HepG2 (cell line): ENCODE results near the gene FUOM. TPM values are rescaled to one million over a fixed set of nuclear protein-coding genes. Genes with fewer than 3 reads are reported as not detected.

ENCODE experiments used
- ARID2 ChIP-seq: sonication (generic); formaldehyde crosslinking; IDR thresholded peaks from 2 replicates; pipeline ENCODE4 v1.8.1; 2022; ENCODE audit warnings: mild to moderate bottlenecking, missing genetic modification reagents, borderline replicate concordance
- CEBPZ ChIP-seq: IDR thresholded peaks from 2 replicates; pipeline ENCODE4 v1.6.1; 2012; ENCODE audit warnings: low read length, improper control_type of control experiment
- ERF ChIP-seq: IDR thresholded peaks from 2 replicates; pipeline ENCODE4 v1.6.1; 2018; ENCODE audit warnings: missing biosample characterization, missing genetic modification reagents
- FOXP1 ChIP-seq, 2 experiments: fragments of 450-650 bp in 1 of 2; IDR thresholded peaks; 2 replicates each; pipeline ENCODE4 v1.6.1; 2017 to 2018; ENCODE audit warnings: antibody characterized with exemption in 1 of 2
- NCOA2 ChIP-seq: sonication (generic); formaldehyde crosslinking; IDR thresholded peaks from 2 replicates; pipeline ENCODE4 v1.8.0; 2022; ENCODE audit warnings: inconsistent platforms
- NFATC3 ChIP-seq: sonication (generic); formaldehyde crosslinking; IDR thresholded peaks from 2 replicates; pipeline ENCODE4 v1.5.1; 2020; ENCODE audit warnings: mild to moderate bottlenecking, missing genetic modification reagents
- PBX3 ChIP-seq: sonication (generic); formaldehyde crosslinking; IDR thresholded peaks from 2 replicates; pipeline ENCODE4 v1.8.1; 2023; ENCODE audit warnings: missing genetic modification reagents, inconsistent platforms, borderline replicate concordance
- PHF20 ChIP-seq: sonication (generic); formaldehyde crosslinking; IDR thresholded peaks from 2 replicates; pipeline ENCODE4 v1.5.0; 2020; ENCODE audit warnings: mild to moderate bottlenecking, missing genetic modification reagents
- REST ChIP-seq, 2 experiments: IDR thresholded peaks; 2 replicates each; pipeline ENCODE4 v1.6.1; 2011 to 2012; ENCODE audit warnings: low read length in 2 of 2, borderline replicate concordance in 1 of 2, low read depth in 1 of 2, mild to moderate bottlenecking in 1 of 2, moderate library complexity in 1 of 2
- SOX13 ChIP-seq, 3 experiments: fragments of 450-650 bp in 1 of 3; sonication (generic) in 1 of 3; formaldehyde crosslinking in 1 of 3; IDR thresholded peaks in 2 of 3; conservative IDR thresholded peaks in 1 of 3; 2 replicates each; pipeline versions ENCODE4 v1.5.0 to v1.6.1; 2016 to 2020; ENCODE audit warnings: antibody characterized with exemption in 1 of 3, mild to moderate bottlenecking in 1 of 3, missing compliant biosample characterization in 1 of 3, missing genetic modification reagents in 1 of 3, moderate library complexity in 1 of 3
- SRSF1 ChIP-seq: fragments of 200-400 bp; formaldehyde crosslinking; optimal IDR thresholded peaks from 2 replicates; pipeline ENCODE3; 2017; ENCODE audit warnings: mild to moderate bottlenecking, low read depth, low read length, moderate library complexity
- TAF1 ChIP-seq: sonication (generic); formaldehyde crosslinking; IDR thresholded peaks from 2 replicates; pipeline ENCODE4 v1.4.0; 2020; ENCODE audit warnings: missing genetic modification reagents
- ZFP36L2 ChIP-seq: sonication (generic); formaldehyde crosslinking; IDR thresholded peaks from 2 replicates; pipeline ENCODE4 v1.4.0; 2020; ENCODE audit warnings: missing genetic modification reagents
- ZNF33A ChIP-seq: sonication (generic); formaldehyde crosslinking; IDR thresholded peaks from 2 replicates; pipeline ENCODE4 v1.5.1; 2020; ENCODE audit warnings: missing genetic modification reagents, mild to moderate bottlenecking, moderate library complexity, borderline replicate concordance
- ZNF773 ChIP-seq: sonication (generic); formaldehyde crosslinking; IDR thresholded peaks from 2 replicates; pipeline ENCODE4 v1.4.0; 2020; ENCODE audit warnings: missing genetic modification reagents, borderline replicate concordance
- polyA plus RNA-seq, 8 experiments: library from polyadenylated mRNA; depleted of rRNA in 3 of 8; stranded (reverse) in 7 of 8; unstranded in 1 of 8; fragments of >200 nt; fragmentation: Illumina TruSeq in 4 of 8; extraction: Trizol in 4 of 8; gene quantifications; 2 replicates each; pipeline versions ENCODE4 v1.2.1 to v1.2.3, GENCODE V29; 2011 to 2016; ENCODE audit warnings: low read depth in 4 of 8, missing spikeins in 1 of 8, mixed read lengths in 1 of 8; ENCODE audit not compliant: insufficient read depth in 1 of 8
- total RNA-seq, 5 experiments: library from RNA; depleted of rRNA; stranded (reverse); fragments of >200 nt; fragmentation: Illumina TruSeq; extraction: Trizol; gene quantifications; 2 replicates each; pipeline ENCODE4 v1.2.3, GENCODE V29; 2016; ENCODE audit warnings: low read depth in 1 of 5

Gene FUOM
- total and polyA plus RNA-seq, 2 of the 13 experiments (the other 11 are each of a cell fraction or from before 2014, with no cell fraction given) = 27.5 to 60.4 TPM

DNA sequence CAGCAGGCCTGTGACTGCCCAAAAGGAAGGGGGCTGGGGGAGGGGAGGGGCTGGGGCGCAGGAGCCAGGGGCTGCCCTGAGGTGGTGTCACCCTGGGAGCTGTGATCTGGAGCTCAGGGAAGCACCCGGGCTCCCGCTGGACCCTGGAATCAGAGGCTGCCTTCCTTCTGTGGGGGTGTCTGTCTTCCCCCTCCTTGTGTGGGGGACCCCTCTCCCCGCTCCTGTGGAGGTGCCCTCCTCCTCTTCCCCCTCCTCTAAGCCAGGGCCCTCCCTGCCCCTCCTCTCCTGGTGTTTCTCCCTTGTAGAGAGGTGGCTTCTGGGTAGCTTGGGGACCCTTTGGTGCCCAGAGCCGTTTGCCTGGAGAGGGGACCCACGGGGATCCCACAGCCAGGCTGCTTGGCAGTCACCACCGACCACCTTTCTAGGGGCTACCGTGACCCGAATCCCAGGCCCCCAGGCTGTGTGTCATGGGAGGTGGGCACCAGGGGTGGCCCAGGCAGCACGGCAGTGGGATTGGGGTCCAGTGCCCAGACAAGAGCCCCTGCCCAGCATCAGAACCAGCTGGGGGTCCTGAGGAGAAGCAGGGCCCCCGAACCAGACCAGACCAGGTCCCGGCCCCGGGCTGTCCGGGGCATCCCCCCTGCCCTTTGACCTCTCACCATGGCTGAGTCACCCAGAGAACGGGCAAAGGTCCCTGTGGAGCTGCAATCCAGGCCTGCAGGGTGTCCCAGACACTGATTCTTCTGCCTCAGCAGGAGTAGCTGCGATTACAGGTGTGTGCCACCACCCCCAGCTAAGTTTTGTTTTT is 9.9 kb downstream of the FUOM start (continued):
- TF ChIP-seq NCOA2 (CRISPR knock-in tag) (no peak), SOX13 (IDR thresholded peaks at IDR 0.05) (no peak), SOX13 (CRISPR knock-in tag; conservative IDR thresholded peaks at IDR 0.05 in 1 of 2, IDR thresholded peaks at IDR 0.05 in 1 of 2) (peak in 1 of 2 experiments; percentile 17; a peak in 1 of 4 replicates), PHF20 (CRISPR knock-in tag) (no peak), FOXP1 (IDR thresholded peaks at IDR 0.05) (no peak), FOXP1 (CRISPR knock-in tag; IDR thresholded peaks at IDR 0.05) (no peak), CEBPZ (no peak), TAF1 (no peak), PBX3 (CRISPR knock-in tag) (no peak), ZNF33A (CRISPR knock-in tag) (no peak), ZFP36L2 (CRISPR knock-in tag) (no peak), ARID2 (CRISPR knock-in tag) (no peak), NFATC3 (CRISPR knock-in tag) (no peak), SRSF1 (no peak), ERF (CRISPR knock-in tag) (peak; percentile 28), REST (IDR thresholded peaks at IDR 0.05; ENCODE audit: borderline replicate concordance in 1 of 2, low read depth in 1 of 2, low read length in 2 of 2) (no peak), ZNF773 (no peak)
